ENCODE data around the gene LEMD1. TPM values are rescaled to one million over a fixed set of nuclear protein-coding genes. Genes with fewer than 3 reads are reported as not detected.

Gene LEMD1
- total RNA-seq, 1 experiment from 2014 or later: not detected

DNA sequence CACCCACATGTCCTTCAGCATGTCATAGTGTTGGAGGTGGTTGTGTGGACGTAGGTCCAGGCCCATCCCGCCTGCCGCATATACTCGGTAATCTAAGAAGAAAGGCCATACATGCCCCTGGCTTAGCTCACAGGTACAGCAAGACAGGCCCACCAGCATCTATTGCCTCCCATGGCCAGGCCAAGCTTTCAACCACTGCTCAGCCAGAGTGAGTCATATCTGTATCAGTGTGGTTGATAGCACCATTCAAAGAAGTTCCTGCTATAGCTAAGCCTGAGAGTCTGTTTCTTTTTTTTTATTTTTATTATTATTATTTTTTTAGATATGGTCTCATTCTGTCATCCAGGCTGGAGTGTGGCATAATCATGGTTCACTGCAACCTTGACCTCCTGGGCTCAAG lies 82.1 kb downstream of the LEMD1 start:
- TF ChIP-seq REST (IDR thresholded peaks at IDR 0.05; ENCODE audit: insufficient read depth in 1 of 2, low read depth in 2 of 2, low read length in 1 of 2): no peak
- no peak for TF ChIP-seq TCF7L2 (IDR thresholded peaks at IDR 0.05; ENCODE audit: low read depth, low read length)
- TF ChIP-seq SIN3A (IDR thresholded peaks at IDR 0.05; ENCODE audit: borderline replicate concordance, insufficient read depth, low read depth, low read length): no peak
- TF ChIP-seq CTCF (IDR thresholded peaks at IDR 0.05): no peak
- no peak for TF ChIP-seq POLR2AphosphoS5 (IDR thresholded peaks at IDR 0.05; ENCODE audit: low read depth, low read length)
- DNase-seq (ENCODE audit: low read depth, low spot score) (no peak), ATAC-seq (no peak)
- ChIA-PET POLR2A (no interaction called here), CTCF (interaction anchor here (0.5 kb wide), 1 partner anchor 831 kb away, joined by 5 read pairs; no protein-coding TSS in a partner anchor)
- Histone ChIP-seq H3K27me3 (ENCODE audit: control insufficient read depth, insufficient read depth, low read length) (peaks cover 5% of the 10 kb centered on the region), H3K4me1 (ENCODE audit: control insufficient read depth, insufficient read depth, low read length) (0 out of 2 replicates have a peak, but pooled peaks cover 3% of the 10 kb centered on the region), H3K27ac (ENCODE audit: low read length) (no peak overlapping the region), H3K36me3 (ENCODE audit: control insufficient read depth, insufficient read depth, low read length) (no peaks in the 10 kb centered on the region), H3K4me3 (ENCODE audit: low read depth in 2 of 2, low read length in 2 of 2) (no peak overlapping the region), H3K9me3 (ENCODE audit: control insufficient read depth, insufficient read depth, low read depth, low read length) (no peaks in the 10 kb centered on the region)
- no TSS peak for BruUV-seq (replicated peaks)
- intact Hi-C loops (cut with micrococcal nuclease; ENCODE audit: unreplicated experiment) (no loop called here), in situ Hi-C loops (cut with HindIII; ENCODE audit: low pct_unique_long_range_greater_than_20kb, low sequenced_read_pairs) (no loop called here)

DNA sequence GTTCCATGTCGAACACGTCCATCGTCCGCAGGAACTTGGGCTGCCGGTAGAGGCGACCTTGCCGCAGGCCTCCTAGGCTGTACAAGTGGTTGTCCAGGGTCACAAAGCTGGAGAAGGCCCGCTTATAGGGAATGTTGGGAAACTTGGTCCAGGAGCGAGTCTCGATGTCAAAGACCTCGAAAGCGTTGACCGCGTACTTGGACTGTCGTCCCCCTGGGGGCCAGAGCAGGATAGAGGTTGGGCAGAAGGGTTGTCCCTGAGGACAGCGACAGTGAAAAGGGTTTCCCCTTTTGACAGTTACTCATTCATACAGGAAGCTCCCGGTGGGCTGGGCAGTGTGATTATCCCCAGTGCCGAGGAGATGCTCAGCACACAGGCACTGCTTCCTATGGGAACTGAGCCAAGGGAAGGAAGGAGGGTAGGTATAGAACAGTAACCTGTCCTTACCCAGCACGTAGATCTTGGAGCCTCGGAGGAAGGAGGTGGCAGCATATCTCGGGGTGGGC lies 82.6 kb downstream of the LEMD1 start:
- no peak overlapping the region for H3K27ac ChIP-seq (ENCODE audit: low read length)
- H3K27me3 ChIP-seq (ENCODE audit: control insufficient read depth, insufficient read depth, low read length): peaks cover under 1% of the 10 kb centered on the region; the same call in 1 of the 2 replicates
- intact Hi-C loops (cut with micrococcal nuclease; ENCODE audit: unreplicated experiment) (no loop called here), in situ Hi-C loops (cut with HindIII; ENCODE audit: low pct_unique_long_range_greater_than_20kb, low sequenced_read_pairs) (no loop called here)
- DNase-seq (ENCODE audit: low read depth, low spot score) (no peak), ATAC-seq (no peak)
- H3K4me3 ChIP-seq (ENCODE audit: low read depth in 2 of 2, low read length in 2 of 2): no peak overlapping the region
- 0 out of 2 replicates have a peak, but pooled peaks cover 3% of the 10 kb centered on the region for H3K4me1 ChIP-seq (ENCODE audit: control insufficient read depth, insufficient read depth, low read length)
- POLR2A ChIA-PET: no interaction called here
- H3K36me3 ChIP-seq (ENCODE audit: control insufficient read depth, insufficient read depth, low read length): no peaks in the 10 kb centered on the region
- no TSS peak for BruUV-seq (replicated peaks)
- CTCF ChIA-PET: interaction anchor here (0.6 kb wide), 1 partner anchor 79 kb away, joined by 3 read pairs; no protein-coding TSS in a partner anchor
- TF ChIP-seq TCF7L2 (IDR thresholded peaks at IDR 0.05; ENCODE audit: low read depth, low read length) (no peak), CTCF (IDR thresholded peaks at IDR 0.05) (no peak)
- H3K9me3 ChIP-seq (ENCODE audit: control insufficient read depth, insufficient read depth, low read depth, low read length): no peaks in the 10 kb centered on the region
